SU-DHL-6 (cell line): ENCODE results near the gene TMEM271.

Experiments
- H2AFZ ChIP-seq: fragments of 200-600 bp; sonication (generic); 2 replicates; pipeline ENCODE4 v1.6.1; 2014; ENCODE audit warnings: low read depth, mild to moderate bottlenecking, moderate library complexity, mixed read lengths, antibody characterized with exemption, low read length; ENCODE audit not compliant: severe bottlenecking
- H3F3A ChIP-seq: fragments of 200-600 bp; shearing (Covaris generic); 2 replicates; pipeline ENCODE4 v1.6.0; 2016; ENCODE audit warnings: antibody characterized with exemption, mild to moderate bottlenecking; ENCODE audit not compliant: insufficient read depth
- H3K27ac ChIP-seq: fragments of 200-600 bp; sonication (generic); 2 replicates; pipeline ENCODE4 v1.5.1; 2016; ENCODE audit warnings: low read depth, mild to moderate bottlenecking, low read length, moderate library complexity, mixed read lengths
- H3K27me3 ChIP-seq: fragments of 200-600 bp; sonication (generic), shearing (Covaris generic); 2 replicates; pipeline ENCODE4 v1.6.0; 2014; ENCODE audit warnings: mild to moderate bottlenecking, low read length
- H3K36me3 ChIP-seq: fragments of 200-600 bp; sonication (generic); 2 replicates; pipeline ENCODE4 v1.6.1; 2014; ENCODE audit warnings: mild to moderate bottlenecking, low read length, mixed read lengths
- H3K4me2 ChIP-seq: fragments of 300-600, 200-600 bp; shearing (Covaris generic), sonication (generic); 2 replicates; pipeline ENCODE4 v1.6.0; 2014; ENCODE audit warnings: low read length, low read depth, mild to moderate bottlenecking; ENCODE audit not compliant: poor library complexity, severe bottlenecking
- H3K4me3 ChIP-seq: fragments of 200-600 bp; sonication (generic); 2 replicates; pipeline ENCODE4 v1.5.1; 2014; ENCODE audit warnings: antibody characterized with exemption, low read length, mild to moderate bottlenecking, mixed read lengths; ENCODE audit not compliant: insufficient read depth, poor library complexity, severe bottlenecking
- H3K79me2 ChIP-seq: fragments of 200-600 bp; sonication (generic); 2 replicates; pipeline ENCODE4 v1.6.1; 2014; ENCODE audit warnings: mild to moderate bottlenecking, low read length, moderate library complexity; ENCODE audit not compliant: insufficient read depth
- H3K9ac ChIP-seq: fragments of 200-600 bp; sonication (generic); 2 replicates; pipeline ENCODE4 v1.7.0; 2014; ENCODE audit warnings: mild to moderate bottlenecking, low read length
- H3K9me2 ChIP-seq: fragments of 200-600 bp; sonication (generic); replicated peaks from 2 replicates; pipeline ENCODE4 v1.6.1; 2014; ENCODE audit warnings: low read length; ENCODE audit not compliant: insufficient read depth
- H3K9me3 ChIP-seq: fragments of 200-600 bp; sonication (generic); 2 replicates; pipeline ENCODE4 v1.6.1; 2014; ENCODE audit warnings: low read length, mixed read lengths; ENCODE audit not compliant: insufficient read depth
- H4K20me1 ChIP-seq: fragments of 200-600 bp; sonication (generic); 2 replicates; pipeline ENCODE4 v1.6.1; 2014; ENCODE audit warnings: low read depth, mild to moderate bottlenecking, antibody characterized with exemption, low read length, moderate library complexity, mixed read lengths
- EZH2phosphoT487 ChIP-seq: fragments of 200-600 bp; sonication (generic), shearing (Covaris generic); conservative IDR thresholded peaks from 2 replicates; pipeline ENCODE4 v1.6.1; 2018; ENCODE audit warnings: mild to moderate bottlenecking, antibody characterized with exemption, low read length, moderate library complexity, mixed read lengths
- TF ChIP-seq, protein P1 (sequence below): fragments of 200-600 bp; sonication (generic); IDR thresholded peaks from one replicate; pipeline ENCODE4 v1.5.1; 2017; ENCODE audit warnings: antibody characterized with exemption, mild to moderate bottlenecking, low read length, moderate library complexity; ENCODE audit not compliant: insufficient read depth, poor library complexity, severe bottlenecking

The TMEM271 gene

DNA sequence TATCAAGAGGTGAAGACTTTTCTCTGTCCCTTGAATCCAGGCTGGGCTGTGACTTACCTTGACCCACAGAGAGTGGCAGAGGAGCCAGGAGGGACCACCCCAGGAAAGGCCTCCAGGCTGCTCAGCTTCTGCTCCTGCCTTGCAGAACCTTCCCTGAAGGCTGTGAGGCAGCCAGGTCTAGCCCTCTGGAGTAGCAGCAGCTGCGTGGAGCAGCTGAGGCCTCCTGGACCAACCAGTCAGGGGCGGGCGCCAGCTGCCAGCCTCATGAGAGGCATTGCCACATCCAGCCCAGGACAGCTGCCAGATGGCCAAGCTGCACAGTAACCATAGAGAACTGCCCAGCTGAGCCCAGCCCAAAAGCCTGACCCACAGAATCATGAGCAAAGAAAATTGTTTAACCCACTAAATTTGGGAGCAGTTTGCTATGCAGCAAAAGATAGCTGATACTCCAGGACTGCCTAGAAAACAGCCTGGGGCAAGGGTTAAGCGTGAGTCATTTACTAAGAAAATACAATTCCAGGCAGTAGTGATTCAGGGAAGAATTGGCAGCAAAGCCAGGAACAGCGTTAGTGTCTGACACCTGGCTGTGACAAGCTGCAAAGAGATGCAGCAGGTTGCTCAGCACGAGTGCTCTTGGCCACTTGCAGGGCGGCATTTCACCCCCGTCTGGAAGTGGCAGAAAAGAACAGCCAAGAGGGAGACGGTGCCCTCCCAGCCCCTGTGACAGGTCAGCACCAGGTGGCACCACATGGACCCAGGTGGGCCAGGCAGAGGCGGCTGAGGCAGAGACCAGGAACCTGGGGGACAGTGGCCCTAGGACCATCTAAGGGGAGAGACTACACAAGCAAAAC, 34.5 kb upstream of the TMEM271 start:
- H3K36me3 ChIP-seq: no peaks in the 10 kb centered on the region
- H3K4me2 ChIP-seq: no peak overlapping the region
- no peaks in the 10 kb centered on the region for H3K9me3 ChIP-seq
- H3F3A ChIP-seq: peaks cover 13% of the 10 kb centered on the region
- H3K9me2 ChIP-seq: no peaks in the 10 kb centered on the region
- no peak overlapping the region for H3K9ac ChIP-seq
- no peaks in the 10 kb centered on the region for H4K20me1 ChIP-seq
- TF ChIP-seq, protein P1, sequence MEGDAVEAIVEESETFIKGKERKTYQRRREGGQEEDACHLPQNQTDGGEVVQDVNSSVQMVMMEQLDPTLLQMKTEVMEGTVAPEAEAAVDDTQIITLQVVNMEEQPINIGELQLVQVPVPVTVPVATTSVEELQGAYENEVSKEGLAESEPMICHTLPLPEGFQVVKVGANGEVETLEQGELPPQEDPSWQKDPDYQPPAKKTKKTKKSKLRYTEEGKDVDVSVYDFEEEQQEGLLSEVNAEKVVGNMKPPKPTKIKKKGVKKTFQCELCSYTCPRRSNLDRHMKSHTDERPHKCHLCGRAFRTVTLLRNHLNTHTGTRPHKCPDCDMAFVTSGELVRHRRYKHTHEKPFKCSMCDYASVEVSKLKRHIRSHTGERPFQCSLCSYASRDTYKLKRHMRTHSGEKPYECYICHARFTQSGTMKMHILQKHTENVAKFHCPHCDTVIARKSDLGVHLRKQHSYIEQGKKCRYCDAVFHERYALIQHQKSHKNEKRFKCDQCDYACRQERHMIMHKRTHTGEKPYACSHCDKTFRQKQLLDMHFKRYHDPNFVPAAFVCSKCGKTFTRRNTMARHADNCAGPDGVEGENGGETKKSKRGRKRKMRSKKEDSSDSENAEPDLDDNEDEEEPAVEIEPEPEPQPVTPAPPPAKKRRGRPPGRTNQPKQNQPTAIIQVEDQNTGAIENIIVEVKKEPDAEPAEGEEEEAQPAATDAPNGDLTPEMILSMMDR: no peak
- no peak for TF ChIP-seq EZH2phosphoT487
- H2AFZ ChIP-seq: no peak overlapping the region
- no peaks in the 10 kb centered on the region for H3K27me3 ChIP-seq
- no peaks in the 10 kb centered on the region for H3K79me2 ChIP-seq
- H3K4me3 ChIP-seq: no peak overlapping the region
- H3K27ac ChIP-seq: no peak overlapping the region

DNA sequence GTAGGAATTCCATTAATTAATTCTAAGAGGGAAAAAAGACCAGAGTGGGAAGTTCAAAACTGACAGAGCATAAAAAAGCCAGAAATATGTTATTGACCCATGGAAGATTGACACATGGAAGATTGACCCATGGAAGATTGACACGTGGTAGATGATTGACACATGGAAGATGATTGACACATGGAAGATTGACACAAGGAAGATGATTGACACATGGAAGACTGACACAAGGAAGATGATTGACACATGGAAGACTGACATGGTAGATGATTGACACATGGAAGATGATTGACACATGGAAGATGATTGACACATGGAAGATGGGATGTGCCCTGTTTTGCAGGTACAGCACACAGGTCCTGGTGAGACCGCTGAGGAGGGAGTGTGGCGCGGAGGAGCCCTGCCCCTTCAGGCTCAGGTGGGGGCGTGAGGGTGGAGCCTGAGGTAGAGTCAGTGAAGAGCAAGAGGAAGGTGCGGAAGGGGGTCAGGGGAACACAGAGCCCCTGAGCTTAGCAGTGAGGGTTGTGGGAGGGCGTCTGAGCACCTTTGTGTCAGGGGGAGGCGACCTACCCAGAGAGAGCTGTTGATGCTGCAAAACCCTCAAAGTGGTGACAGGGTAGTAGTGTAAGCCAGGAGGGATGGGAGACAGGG, 33.4 kb upstream of the TMEM271 start:
- Histone ChIP-seq H3K9me3 (no peaks in the 10 kb centered on the region), H3K36me3 (no peaks in the 10 kb centered on the region), H3F3A (peaks cover 14% of the 10 kb centered on the region), H3K27ac (no peak overlapping the region), H3K4me2 (no peak overlapping the region), H3K9ac (no peak overlapping the region), H3K9me2 (no peaks in the 10 kb centered on the region), H4K20me1 (no peaks in the 10 kb centered on the region), H3K79me2 (no peaks in the 10 kb centered on the region), H3K4me3 (no peak overlapping the region), H2AFZ (no peak overlapping the region), H3K27me3 (no peaks in the 10 kb centered on the region)
- TF ChIP-seq, protein P1: no peak
- no peak for TF ChIP-seq EZH2phosphoT487

DNA sequence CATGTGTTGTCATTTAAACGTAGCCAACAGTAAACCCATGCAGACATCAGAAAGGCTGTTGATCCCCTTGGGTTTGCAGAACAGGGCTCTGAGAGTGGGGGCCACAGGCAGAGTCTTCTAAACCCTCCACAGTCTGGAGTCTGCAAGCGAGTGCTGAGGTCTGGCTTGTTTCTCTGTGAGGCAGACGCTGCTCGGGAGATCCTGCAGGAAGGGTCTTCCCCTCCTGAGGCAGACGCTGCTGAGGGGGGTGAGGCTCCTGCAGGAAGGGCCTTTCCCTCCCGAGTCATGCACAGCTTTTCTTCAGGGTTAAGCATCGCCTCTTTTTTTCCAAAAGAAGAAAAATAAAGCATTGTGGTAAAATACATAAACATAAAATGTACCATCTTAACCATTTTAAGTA, 32.1 kb upstream of the TMEM271 start:
- Histone ChIP-seq H3K36me3 (no peaks in the 10 kb centered on the region), H2AFZ (no peak overlapping the region), H3K27ac (no peak overlapping the region; the same call in 1 of the 2 replicates), H3K9ac (no peak overlapping the region), H3K9me2 (no peaks in the 10 kb centered on the region), H3F3A (peaks cover 26% of the 10 kb centered on the region), H3K9me3 (no peaks in the 10 kb centered on the region), H3K79me2 (no peaks in the 10 kb centered on the region), H4K20me1 (no peaks in the 10 kb centered on the region), H3K27me3 (no peaks in the 10 kb centered on the region), H3K4me3 (no peak overlapping the region), H3K4me2 (no peak overlapping the region)
- TF ChIP-seq, protein P1: no peak
- TF ChIP-seq EZH2phosphoT487: no peak
